Measurements from ENCODE around the gene FOXO1. TPM values are rescaled to one million over a fixed set of nuclear protein-coding genes. Genes with fewer than 3 reads are reported as not detected.

Gene FOXO1
- total RNA-seq, 1 donor = 7.6 TPM

DNA sequence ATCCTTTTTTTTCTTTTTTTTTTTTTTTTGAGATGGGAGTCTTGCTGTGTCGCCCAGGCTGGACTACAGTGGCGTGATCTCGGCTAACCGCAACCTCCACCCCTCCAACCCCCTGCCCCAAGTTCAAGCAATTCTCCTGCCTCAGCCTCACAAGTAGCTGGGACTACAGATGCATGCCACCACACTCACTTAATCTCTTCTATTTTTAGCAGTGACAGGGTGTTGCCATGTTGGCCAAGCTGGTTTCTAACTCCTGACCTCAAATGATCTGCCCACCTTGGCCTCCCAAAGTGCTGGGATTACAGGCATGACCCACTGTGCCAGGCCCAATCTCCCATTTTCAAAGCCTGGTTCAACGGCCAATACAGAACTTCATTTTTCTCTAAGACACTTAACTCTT, 9.1 kb downstream of the FOXO1 start:
- peaks cover 16% of the 10 kb centered on the region for H3K4me1 ChIP-seq (ENCODE audit: insufficient read depth, low read length)
- H3K9me3 ChIP-seq (ENCODE audit: low read depth, low read length) = no peaks in the 10 kb centered on the region
- no peak overlapping the region for H2AFZ ChIP-seq (ENCODE audit: low read length)
- H3K4me3 ChIP-seq (ENCODE audit: insufficient read depth, low read length) = no peak overlapping the region
- H4K20me1 ChIP-seq (ENCODE audit: insufficient read depth, low read length) = no peaks in the 10 kb centered on the region
- no peaks in the 10 kb centered on the region for H3K27me3 ChIP-seq (ENCODE audit: insufficient read depth, low read length)
- H3K36me3 ChIP-seq (ENCODE audit: insufficient read depth, low read length) = no peaks in the 10 kb centered on the region
- no peak overlapping the region for H3K27ac ChIP-seq (ENCODE audit: low read depth, low read length)
- H3K4me2 ChIP-seq (ENCODE audit: insufficient read depth, low read length) = no peak overlapping the region
- peaks cover 69% of the 10 kb centered on the region for H3K79me2 ChIP-seq (ENCODE audit: insufficient read depth, low read length)
- TF ChIP-seq, protein P1, sequence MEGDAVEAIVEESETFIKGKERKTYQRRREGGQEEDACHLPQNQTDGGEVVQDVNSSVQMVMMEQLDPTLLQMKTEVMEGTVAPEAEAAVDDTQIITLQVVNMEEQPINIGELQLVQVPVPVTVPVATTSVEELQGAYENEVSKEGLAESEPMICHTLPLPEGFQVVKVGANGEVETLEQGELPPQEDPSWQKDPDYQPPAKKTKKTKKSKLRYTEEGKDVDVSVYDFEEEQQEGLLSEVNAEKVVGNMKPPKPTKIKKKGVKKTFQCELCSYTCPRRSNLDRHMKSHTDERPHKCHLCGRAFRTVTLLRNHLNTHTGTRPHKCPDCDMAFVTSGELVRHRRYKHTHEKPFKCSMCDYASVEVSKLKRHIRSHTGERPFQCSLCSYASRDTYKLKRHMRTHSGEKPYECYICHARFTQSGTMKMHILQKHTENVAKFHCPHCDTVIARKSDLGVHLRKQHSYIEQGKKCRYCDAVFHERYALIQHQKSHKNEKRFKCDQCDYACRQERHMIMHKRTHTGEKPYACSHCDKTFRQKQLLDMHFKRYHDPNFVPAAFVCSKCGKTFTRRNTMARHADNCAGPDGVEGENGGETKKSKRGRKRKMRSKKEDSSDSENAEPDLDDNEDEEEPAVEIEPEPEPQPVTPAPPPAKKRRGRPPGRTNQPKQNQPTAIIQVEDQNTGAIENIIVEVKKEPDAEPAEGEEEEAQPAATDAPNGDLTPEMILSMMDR (IDR thresholded peaks at IDR 0.05; ENCODE audit: extremely low read depth, low read depth, low read length) = no peak
- no peak for DNase-seq (ENCODE audit: insufficient read length, low spot score, missing footprints)

DNA sequence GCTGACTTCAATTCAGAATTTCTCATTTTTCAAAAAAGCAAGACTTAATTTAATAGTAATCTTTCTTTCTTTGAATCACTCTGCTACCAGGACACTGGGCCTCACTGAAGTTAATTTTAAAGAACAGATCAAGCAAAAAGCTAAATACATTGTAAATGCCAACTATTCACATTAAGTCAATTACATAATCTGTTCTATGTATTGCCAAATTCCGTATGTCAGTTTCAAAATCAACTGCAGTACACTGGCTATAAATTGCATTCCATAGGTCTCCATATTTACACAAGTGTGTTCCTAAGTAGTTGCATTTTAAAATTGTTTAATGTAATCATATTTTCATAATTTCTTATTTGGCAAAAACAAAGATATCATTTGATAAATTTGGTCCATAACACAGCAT, 10.1 kb downstream of the FOXO1 start:
- TF ChIP-seq, protein P1 (IDR thresholded peaks at IDR 0.05; ENCODE audit: extremely low read depth, low read depth, low read length) = no peak
- no peak overlapping the region for H3K4me3 ChIP-seq (ENCODE audit: insufficient read depth, low read length)
- H3K27ac ChIP-seq (ENCODE audit: low read depth, low read length) = no peak overlapping the region
- H3K4me2 ChIP-seq (ENCODE audit: insufficient read depth, low read length) = no peak overlapping the region
- no peak overlapping the region for H2AFZ ChIP-seq (ENCODE audit: low read length)
- no peaks in the 10 kb centered on the region for H3K27me3 ChIP-seq (ENCODE audit: insufficient read depth, low read length)
- H3K9me3 ChIP-seq (ENCODE audit: low read depth, low read length) = no peaks in the 10 kb centered on the region
- peaks cover 69% of the 10 kb centered on the region for H3K79me2 ChIP-seq (ENCODE audit: insufficient read depth, low read length)
- H4K20me1 ChIP-seq (ENCODE audit: insufficient read depth, low read length) = no peaks in the 10 kb centered on the region
- no peaks in the 10 kb centered on the region for H3K36me3 ChIP-seq (ENCODE audit: insufficient read depth, low read length)
- no peak for DNase-seq (ENCODE audit: insufficient read length, low spot score, missing footprints)
- peaks cover 16% of the 10 kb centered on the region for H3K4me1 ChIP-seq (ENCODE audit: insufficient read depth, low read length)

DNA sequence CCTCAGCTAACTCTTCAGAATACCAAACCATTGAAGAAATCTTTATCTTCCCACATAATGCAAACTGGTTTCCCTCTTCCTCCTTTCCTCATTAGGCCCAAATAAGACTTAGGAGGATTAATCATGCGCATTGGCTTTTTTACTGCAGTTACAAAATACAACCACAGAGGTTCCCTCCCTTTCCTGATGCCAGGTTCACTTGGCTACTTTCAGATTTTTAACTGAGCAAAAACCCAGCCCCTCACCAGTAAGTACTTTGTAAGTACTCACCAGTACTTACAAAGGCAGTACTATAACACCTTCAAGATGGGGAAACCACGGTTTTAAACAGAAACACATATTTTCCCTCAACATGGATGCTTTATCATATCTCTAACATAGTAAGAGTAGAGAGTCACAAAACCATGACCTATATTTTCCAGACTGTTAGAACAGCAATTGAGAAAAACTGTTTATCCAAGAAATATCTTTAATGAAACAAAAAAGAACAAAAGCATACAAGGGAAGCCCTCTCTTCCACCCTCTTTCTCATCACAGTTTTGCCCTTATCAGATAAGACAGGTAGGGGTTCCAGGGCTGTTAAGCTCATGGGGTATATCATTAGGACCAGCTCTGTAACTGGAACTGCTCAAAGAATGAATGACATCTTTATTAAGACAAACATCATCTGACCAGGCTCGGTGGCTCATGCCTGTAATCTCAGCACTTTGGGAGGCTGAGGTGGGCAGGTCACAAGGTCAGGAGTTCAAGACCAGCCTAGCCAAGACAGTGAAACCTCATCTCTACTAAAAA, 12.7 kb downstream of the FOXO1 start:
- TF ChIP-seq, protein P1 (IDR thresholded peaks at IDR 0.05; ENCODE audit: extremely low read depth, low read depth, low read length) = no peak
- H3K79me2 ChIP-seq (ENCODE audit: insufficient read depth, low read length) = peaks cover 63% of the 10 kb centered on the region

GRCh38 chr13:40652588-40652940, 13.9 kb downstream of the FOXO1 start:
- no peaks in the 10 kb centered on the region for H3K9me3 ChIP-seq (ENCODE audit: low read depth, low read length)
- no peak overlapping the region for H3K4me3 ChIP-seq (ENCODE audit: insufficient read depth, low read length)
- no peaks in the 10 kb centered on the region for H3K27me3 ChIP-seq (ENCODE audit: insufficient read depth, low read length)
- H3K4me2 ChIP-seq (ENCODE audit: insufficient read depth, low read length) = no peak overlapping the region
- H3K79me2 ChIP-seq (ENCODE audit: insufficient read depth, low read length) = peaks cover 60% of the 10 kb centered on the region
- no peaks in the 10 kb centered on the region for H3K36me3 ChIP-seq (ENCODE audit: insufficient read depth, low read length)
- TF ChIP-seq, protein P1 (IDR thresholded peaks at IDR 0.05; ENCODE audit: extremely low read depth, low read depth, low read length) = no peak
- H3K27ac ChIP-seq (ENCODE audit: low read depth, low read length) = no peak overlapping the region
- no peak overlapping the region for H2AFZ ChIP-seq (ENCODE audit: low read length)
- no peak for DNase-seq (ENCODE audit: insufficient read length, low spot score, missing footprints)
- peaks cover 17% of the 10 kb centered on the region for H3K4me1 ChIP-seq (ENCODE audit: insufficient read depth, low read length)
- no peaks in the 10 kb centered on the region for H4K20me1 ChIP-seq (ENCODE audit: insufficient read depth, low read length)

More for the DNA sequence above, 12.7 kb downstream of the FOXO1 start:
- Histone ChIP-seq H3K9me3 (ENCODE audit: low read depth, low read length) (no peaks in the 10 kb centered on the region), H3K27ac (ENCODE audit: low read depth, low read length) (peak overlapping the region; percentile 19), H3K27me3 (ENCODE audit: insufficient read depth, low read length) (no peaks in the 10 kb centered on the region), H3K4me3 (ENCODE audit: insufficient read depth, low read length) (no peak overlapping the region), H4K20me1 (ENCODE audit: insufficient read depth, low read length) (no peaks in the 10 kb centered on the region), H3K36me3 (ENCODE audit: insufficient read depth, low read length) (no peaks in the 10 kb centered on the region), H2AFZ (ENCODE audit: low read length) (peak overlapping the region; percentile 74), H3K4me2 (ENCODE audit: insufficient read depth, low read length) (no peak overlapping the region), H3K4me1 (ENCODE audit: insufficient read depth, low read length) (peaks cover 20% of the 10 kb centered on the region)
- no peak for DNase-seq (ENCODE audit: insufficient read length, low spot score, missing footprints)
